RKO (cell line): ENCODE data around the gene ESF1.
A peak's percentile ranks its signal among the peaks of the same experiment; 100 is the strongest.

ENCODE experiments used
- DNase-seq: peaks from one replicate; pipeline ENCODE4 v3.0.0-alpha.2; 2016; ENCODE audit warnings: low spot score

The ESF1 gene, protein sequence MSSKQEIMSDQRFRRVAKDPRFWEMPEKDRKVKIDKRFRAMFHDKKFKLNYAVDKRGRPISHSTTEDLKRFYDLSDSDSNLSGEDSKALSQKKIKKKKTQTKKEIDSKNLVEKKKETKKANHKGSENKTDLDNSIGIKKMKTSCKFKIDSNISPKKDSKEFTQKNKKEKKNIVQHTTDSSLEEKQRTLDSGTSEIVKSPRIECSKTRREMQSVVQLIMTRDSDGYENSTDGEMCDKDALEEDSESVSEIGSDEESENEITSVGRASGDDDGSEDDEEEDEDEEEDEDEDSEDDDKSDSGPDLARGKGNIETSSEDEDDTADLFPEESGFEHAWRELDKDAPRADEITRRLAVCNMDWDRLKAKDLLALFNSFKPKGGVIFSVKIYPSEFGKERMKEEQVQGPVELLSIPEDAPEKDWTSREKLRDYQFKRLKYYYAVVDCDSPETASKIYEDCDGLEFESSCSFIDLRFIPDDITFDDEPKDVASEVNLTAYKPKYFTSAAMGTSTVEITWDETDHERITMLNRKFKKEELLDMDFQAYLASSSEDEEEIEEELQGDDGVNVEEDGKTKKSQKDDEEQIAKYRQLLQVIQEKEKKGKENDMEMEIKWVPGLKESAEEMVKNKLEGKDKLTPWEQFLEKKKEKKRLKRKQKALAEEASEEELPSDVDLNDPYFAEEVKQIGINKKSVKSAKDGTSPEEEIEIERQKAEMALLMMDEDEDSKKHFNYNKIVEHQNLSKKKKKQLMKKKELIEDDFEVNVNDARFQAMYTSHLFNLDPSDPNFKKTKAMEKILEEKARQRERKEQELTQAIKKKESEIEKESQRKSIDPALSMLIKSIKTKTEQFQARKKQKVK

DNA sequence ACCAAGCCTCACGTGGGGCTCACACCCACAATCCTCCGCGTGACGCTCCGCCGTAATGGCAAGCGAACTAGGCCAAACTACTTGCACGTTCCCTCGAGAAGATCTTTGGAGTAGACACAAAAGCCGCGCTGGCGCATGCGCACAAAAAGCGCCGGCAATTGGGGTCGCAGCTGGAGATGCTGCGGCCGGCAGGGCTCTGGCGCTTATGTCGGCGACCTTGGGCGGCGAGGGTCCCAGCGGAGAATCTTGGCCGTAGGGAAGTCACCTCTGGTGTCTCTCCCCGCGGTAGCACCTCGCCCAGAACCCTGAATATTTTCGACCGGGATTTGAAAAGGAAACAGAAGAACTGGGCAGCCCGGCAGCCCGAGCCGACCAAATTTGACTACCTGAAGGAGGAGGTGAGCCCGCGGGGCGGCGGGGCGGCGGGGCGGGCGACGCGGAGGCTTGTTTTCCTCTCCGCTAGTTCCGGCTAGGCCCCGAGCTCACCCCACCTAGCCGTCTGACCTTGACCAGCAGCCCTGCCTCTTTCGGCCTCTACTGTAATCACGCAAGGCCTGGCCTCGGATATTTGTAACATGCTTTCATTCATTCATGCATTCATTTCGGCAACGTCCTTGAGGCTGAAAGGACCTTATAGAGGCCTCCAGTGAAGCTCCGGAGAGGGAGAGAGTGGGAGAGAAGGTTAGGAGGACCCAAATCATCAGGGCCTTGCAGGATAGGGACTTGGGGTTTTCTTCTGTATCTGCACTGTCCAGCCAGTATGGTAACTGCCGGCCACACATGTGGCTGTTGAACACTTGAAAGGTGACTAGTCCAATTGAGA is at the start of gene ESF1, which contains the start of gene NDUFAF5:
ESF1 (minus strand) TSS at position 27 of the 823 bp plus-strand sequence. CDS start 1,779 bp downstream, outside the sequence.
NDUFAF5 (plus strand) TSS at position 136 of the 823 bp plus-strand sequence; CDS start at position 177, 41 bp downstream.
- peak; percentile 99 for DNase-seq

DNA sequence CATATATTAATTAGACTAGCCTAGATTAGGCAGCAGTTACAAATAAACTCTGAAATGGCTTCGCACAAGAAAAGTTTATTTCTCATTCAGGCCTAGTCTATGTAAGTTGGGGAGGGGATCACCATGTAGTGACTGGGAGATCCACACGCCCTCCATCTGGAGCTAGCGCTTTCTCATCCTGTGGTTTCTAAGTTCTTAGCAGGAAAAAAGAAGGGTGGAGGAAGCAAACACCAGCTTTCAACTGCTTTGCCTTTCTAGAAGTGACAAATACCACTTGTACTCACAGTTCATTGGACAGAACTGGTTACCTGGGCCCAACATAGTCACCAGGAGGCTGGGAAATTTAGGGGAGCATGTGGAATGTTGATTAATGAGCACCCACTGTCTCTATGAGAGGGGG is 46.8 kb upstream of the ESF1 start:
- no peak for DNase-seq

DNA sequence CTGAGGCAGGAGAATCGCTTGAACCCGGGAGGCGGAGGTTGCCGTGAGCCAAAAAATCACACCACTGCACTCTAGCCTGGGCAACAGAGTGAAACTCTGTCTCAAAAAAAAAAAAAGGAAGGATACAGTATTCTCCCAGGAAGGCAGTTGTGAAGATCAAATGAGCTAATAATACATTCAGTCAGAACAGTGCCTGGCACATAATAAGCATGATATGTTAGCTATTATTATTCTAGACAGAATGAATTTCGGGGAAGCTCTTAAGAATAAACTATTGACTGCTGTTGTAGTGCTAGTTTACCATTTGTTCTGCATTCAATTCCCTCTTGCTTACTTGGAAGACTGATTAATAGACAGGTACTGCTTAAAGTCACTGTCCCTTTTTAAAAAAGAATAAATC is 40.7 kb upstream of the ESF1 start:
- DNase-seq, result no peak

DNA sequence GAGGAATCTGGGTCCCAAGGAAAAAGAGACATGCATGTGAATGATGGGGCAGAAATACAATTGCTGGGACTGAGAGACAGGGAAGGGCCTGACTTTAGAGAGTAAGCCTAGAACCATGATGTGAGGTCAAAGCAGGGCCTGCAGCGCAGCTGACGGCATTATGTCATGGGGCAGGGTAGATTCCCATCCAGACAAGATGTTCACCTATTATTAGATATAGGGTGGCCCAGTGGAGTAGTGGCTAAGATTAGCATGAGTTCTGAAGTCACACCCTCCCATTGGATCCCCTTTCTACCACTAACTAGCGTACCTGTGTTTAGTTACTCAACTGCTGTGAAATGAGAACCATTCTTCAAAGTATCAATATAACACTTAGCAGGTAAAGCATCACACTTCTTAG is 39.7 kb upstream of the ESF1 start:
- DNase-seq, result no peak

DNA sequence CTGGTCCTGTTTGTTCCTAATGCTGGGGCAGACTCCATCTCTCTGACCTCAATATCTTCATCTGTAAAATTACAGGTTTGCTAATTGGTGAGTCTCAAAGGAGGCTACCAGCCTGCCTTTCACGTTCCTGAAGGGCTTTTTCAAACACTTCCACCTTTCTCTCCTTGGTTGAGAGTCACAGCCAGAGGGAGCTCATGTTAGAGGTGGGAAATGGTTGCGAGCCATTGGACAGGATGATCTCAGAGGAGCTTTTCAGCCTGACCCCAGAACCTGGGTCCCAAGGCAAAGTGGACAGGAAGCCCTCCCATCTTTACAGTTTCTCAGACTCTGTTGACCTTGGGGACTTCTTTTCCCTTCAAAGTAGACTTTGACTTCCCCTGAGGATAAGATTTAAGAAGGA is 37.7 kb upstream of the ESF1 start:
- DNase-seq, result no peak

DNA sequence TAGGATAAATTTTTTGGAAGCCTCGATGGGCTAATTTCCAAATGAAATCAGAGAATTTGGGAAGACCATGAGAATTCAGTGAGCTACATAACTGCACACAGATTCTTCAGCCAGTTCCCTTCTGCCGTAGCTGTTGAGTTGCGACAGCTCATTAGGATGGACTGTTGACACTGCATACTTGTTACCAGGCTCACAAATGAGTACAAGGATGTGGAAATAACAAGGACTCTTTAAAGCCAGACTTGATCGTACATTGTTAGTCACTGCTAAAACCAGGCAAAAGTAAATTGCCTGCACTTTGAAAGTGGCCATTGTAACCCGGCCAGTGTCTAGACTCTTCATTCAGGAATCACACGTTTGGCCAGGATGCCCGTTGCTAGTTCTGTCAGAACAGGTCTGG is 37.2 kb upstream of the ESF1 start:
- no peak for DNase-seq

DNA sequence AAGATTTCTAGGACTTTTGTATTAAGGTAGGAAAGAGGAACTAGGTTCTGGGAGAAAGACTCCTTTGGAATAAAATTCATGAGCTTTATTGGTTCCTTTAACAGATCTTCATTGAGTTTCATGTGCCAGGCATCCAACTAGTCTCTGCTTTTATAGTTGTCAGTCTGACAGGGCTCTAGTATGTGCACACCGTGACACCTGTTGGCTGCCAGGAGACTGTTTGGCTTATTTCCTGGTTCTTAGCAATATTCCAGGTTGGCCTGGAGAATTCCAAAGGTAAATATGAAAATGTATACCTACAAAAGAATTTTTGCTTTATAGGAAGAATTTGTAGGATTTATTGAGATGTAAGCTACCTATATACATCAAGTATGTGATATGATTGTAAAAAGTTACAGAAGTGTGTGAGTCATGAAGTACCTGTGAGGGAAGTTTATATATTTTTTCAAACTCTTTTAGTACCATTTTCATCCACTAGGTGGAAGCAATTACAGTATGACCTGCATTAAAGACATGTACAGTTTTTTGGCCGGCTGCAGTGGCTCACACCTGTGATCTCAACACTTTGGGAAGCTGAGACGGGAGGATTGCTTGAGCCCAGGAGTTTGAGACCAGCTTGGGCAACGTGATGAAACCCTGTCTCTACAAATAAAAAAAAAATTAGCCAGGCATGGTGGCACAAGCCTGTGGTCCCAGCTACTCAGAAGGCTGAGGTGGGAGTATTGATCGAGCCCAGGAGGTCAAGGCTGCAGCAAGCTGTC is 35.3 kb upstream of the ESF1 start:
- DNase-seq, result peak; percentile 70

DNA sequence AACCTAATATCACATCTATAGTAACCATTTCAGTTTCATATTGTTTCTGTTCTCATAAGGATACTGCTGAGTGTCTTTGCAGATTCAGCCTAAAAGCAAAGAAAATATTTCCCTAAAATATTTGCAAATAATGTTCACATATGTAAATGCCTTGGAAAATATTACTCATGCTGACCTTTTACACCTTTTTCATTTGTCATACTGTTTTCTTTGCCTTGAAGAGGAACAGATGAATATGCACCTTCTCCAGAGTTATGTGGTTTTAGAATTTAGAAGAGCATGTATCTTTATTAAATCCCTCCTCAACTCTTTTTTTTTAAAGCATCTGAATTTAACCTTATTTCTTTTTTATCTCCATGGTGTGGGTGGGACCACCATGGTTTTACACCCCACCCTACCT is 32.6 kb upstream of the ESF1 start:
- DNase-seq, result peak; percentile 23

DNA sequence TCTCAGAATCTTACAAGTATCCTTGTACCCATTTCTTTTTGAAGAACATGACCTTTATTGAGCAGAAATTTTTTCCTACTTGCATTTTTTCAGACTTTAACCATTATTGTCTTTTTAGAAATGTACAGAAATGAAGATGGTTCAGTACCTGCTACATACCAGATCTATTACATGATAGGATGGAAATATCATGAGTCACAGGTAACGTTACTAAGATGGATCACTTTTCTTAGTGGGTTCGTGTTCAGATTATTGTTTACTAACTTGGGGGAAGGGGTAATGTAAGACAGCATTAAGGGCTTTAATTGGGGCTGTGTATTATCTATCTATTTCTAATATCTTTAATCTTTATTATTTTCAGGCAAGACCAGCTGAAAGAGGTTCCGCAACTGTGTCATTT is 32.0 kb upstream of the ESF1 start:
- DNase-seq, result no peak

DNA sequence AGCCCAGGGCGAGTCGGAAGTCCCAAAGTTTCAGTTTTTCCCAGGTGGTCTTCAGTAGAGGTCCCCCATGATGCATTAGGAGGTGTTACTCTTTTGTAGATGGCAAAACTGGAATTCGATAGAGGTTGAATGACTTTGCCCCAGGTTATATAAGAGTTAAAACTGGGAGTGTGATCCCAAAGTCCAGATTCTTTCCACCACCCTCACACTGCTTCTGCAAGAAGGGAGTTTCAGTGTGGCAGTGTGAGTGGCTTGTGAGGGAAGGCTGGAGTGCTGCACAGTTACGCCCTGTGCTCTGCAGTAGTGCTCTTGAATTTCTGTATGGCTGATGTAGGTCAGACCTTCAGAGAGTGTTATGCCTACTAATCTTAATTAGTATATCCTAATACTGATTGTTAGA is 30.0 kb upstream of the ESF1 start:
- no peak for DNase-seq

DNA sequence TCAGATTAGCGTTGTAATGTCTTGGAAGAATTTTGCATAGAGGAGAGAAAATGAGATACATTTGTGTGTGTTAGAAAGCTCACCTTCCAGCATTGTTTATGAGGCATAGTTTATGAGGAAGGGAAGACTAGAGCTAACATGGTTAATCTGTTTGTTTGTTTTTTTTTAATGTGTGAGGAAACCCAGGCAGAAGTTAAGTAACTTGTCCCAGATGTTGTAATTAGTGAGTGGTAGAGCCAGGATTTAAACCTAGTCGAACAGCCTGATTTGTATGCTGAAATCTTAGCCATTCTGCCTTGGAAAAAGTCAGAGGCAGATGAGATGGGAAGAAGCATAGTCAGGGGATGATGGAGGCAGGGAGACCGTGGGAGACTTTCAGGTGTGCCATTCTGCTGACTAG is 29.2 kb upstream of the ESF1 start:
- DNase-seq, result no peak

DNA sequence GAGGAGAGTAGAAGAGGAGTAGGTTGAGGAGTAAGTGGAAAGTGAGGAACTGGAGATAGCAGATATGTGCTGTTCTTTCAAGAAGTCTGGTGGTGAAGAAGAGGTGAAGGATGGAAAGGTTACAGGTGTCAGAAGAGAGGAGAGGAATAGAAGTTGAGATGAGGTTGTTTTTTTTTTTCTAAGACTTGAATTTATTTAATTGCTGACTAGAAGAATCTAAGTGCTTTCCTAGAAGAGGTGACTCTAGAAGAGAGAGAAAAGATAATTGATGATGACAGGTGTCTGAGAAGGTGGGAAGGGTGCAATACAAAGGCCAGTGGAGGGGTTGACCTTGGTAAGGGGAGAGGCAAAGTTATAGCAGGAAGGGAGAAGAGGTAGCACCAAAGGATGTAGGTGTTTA is 25.7 kb upstream of the ESF1 start:
- no peak for DNase-seq

DNA sequence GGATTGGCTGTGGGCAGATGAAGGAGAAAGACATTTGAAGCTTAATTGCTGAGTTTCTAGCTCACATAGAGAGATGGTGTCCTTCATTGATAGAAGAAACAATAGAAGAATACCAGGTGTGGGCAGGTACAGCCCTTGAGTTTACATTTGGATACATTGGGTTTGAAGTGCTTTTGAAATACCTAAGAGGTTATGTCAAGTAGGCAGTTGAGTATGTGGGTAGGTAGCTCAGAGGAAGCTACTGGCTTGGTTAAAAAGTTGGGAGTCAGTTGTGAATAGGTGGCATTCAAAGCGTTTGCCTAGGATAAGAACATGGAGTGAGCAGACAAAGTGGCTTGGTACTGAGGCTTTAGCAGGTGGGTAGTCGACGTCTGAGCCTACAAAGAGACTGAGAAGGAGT is 25.1 kb upstream of the ESF1 start:
- DNase-seq, result no peak

DNA sequence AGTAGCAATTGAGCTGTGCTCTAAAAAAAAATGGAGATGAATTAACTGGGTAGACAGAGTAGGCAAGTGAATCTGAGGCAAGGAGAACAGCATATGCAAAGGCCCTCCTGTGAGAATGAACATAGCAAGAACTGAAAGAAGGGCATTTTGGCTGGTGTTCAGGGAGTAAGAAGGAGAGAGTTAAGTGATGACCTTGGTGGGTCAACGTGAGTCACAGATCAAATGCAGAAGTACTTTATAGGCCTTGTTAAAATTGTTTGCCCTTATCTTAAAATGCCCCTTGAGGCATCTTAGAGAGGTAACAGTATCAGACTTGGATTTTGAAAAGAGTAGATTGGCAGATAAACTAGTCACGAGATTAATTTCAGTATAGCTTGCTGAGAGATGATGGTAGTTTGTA is 24.7 kb upstream of the ESF1 start:
- DNase-seq, result no peak

DNA sequence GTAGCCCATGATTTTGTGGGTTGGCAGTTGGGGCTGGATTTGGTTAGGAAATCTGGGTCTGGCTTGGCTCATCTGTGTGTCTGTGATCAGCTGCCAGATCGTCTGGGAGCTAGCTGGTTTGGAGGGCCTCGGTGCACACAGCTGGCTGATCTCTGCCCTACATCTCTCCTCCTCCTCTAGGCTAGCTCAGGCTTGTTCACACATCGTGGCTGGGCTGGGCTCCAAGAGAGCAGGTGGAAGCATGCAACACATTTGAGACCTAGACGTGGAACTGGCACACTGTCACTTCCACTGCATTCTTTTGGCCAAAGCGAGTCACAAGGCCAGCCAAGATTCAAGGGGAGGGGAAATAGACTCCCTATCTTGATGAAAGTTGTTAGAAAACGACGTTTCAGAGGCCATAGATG is 16.0 kb upstream of the ESF1 start:
- DNase-seq, result no peak

DNA sequence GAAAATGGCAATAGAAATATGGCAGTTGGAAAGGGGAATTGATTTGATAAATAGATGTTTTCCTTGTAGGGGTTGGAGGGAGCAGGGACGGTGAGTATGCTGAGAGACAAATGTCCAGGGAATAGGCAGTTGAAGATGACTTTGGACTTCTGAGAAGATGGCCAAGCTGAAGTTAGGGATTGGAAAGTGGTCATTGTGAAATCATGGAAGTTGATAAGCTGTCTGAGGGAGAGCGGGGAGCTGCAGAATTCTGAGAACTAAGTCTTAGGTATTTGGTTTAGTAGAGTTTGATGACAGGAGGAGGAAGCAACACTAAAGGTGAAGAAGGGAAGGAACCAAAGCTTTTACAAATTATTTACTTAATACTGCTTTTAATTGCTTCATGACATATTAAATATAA is 15.3 kb upstream of the ESF1 start:
- DNase-seq, result no peak

DNA sequence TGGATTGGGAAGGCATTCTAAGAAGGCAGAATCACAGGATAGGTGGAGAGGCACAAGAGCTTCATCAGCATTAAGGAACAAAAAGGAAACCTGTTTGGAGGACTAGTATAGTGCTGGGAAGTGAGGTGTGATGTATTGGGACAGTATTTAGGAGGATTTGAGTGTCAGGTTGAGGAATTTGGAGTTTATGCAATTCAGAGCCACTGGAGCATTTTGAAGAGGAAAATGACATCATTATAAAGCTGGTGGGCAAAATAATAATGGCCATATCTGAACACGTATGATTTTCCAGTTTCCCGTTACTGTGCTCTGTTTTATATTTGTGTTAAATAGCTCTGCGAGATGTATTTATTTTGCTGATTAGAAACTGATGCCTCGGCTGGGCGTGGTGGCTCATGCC is 14.3 kb upstream of the ESF1 start:
- no peak for DNase-seq

DNA sequence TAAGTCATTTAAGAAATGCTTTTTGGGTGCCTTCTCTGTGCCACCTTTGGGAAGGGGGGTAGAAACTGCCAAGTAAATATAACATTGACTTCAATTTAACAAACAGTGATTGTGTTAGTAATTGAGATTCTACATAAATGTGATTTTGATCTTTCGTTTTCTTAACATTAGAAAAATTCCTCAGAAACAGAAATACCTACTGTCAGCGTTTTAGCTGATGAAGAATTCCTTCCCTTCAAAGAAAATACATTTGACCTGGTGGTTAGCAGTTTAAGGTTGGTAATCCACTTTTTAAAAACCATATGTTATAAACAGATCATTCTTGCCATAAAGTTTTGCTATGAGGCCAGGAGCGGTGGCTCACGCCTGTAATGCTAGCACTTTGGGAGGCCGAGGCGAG is 9.9 kb upstream of the ESF1 start:
- no peak for DNase-seq

DNA sequence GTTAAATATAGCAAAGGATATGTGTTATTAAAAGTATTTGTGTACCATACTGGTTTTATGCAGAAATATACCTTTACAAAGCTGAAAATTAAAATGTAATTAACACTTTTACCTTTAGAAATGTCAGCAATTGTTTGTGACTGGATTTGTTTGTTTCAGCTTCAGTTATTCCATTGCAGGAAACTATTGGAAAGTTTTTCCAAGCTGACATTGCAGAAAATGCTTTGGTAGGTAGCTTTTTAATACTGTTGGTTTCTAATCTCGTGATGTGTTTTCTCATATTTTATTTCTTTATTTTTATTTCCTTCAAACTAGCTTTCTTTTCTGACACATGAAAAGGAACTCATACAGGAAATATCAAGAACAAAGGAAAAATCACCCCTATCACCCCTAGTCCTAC is 8.3 kb upstream of the ESF1 start:
- no peak for DNase-seq

DNA sequence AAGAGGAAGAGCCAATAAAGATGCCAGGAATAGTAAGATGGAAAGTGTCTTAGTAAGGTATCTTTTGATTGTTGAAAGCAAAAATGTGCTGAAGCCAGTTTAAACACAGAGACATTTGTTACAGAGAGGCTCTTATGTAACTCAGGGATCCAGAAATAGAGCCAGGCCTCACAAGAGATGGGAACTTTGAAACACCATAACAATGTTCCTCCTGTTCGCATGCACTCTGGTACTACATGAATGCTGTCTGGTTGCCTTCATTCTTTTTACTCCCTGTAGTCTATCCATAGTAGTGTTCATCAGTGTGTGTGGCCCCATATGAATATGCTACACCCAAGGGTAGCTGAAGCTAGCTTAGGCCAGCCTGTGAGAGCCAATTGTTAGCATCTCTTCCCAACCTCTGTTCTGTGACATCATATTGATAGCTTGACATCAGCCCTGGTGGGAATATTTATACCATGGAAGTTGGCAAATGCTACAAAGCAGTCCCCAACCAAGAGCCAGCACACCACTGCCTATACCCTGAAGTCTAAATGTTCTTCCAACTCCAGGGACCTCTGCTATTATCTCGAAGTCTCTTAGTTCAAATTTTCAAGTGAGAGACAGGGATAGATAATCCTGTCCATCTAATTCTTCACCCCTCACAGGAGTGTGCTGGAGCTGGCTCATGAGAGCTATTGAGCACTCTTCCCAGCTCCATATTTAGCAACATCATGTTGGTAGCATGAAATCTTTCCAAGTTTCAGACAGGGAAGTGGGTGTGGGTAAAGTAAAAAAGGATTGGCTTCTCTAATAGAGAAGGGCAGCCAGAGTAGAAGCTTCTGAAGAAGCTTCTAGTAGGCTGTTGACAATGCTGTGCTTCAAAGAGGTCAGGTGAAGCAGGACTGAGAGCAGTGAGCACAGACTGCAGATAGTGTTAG is 7.1 kb upstream of the ESF1 start:
- no peak for DNase-seq

DNA sequence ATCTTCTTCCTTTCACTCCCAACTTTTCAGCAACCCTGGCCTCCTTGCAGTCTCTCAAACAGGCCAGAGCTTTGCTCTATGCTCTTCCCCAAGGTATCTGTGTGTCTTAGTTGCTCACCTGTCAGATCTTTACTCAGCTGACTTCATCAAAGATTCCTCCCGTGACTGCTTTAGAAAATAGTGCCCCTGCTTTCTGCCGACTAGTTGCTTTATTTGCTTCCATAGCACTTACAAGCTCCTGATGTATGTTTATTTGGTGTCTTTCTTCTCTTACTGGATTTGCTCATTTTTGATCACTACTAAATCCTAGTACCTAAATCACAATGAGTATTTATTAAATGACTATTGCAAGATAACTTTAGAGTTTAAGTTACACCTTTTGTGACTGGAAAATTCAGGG is 6.0 kb upstream of the ESF1 start:
- DNase-seq, result no peak
